Lower lobe of right lung (tissue), 2 donors: Measurements from ENCODE around the gene SENP8. TPM values are rescaled to one million over a fixed set of nuclear protein-coding genes. Genes with fewer than 3 reads are reported as not detected.

Experiments
- ATAC-seq, 2 donors: fragments of 200-7000 bp; cut with Tn5 transposase; one replicate each; pipeline ENCODE4 v1.9.1; 2020 to 2022; ENCODE audit warnings: mild to moderate bottlenecking in 2 of 2, moderate library complexity in 2 of 2
- DNase-seq: peaks from one replicate; pipeline ENCODE4 v3.0.0-alpha.2; 2020
- H3K27ac ChIP-seq: fragments of 200-600 bp; one replicate; pipeline ENCODE4 v1.8.0; 2022
- H3K27me3 ChIP-seq: fragments of 200-600 bp; one replicate; pipeline ENCODE4 v1.8.0; 2022; ENCODE audit warnings: low read depth
- H3K36me3 ChIP-seq: fragments of 200-600 bp; one replicate; pipeline ENCODE4 v1.8.0; 2022; ENCODE audit warnings: mild to moderate bottlenecking
- H3K4me1 ChIP-seq: fragments of 200-600 bp; one replicate; pipeline ENCODE4 v1.8.0; 2022
- H3K4me3 ChIP-seq: fragments of 200-600 bp; one replicate; pipeline ENCODE4 v1.8.0; 2022; ENCODE audit warnings: mild to moderate bottlenecking
- H3K9me3 ChIP-seq: fragments of 200-600 bp; one replicate; pipeline ENCODE4 v1.8.0; 2022
- CTCF ChIP-seq: fragments of 200-600 bp; IDR thresholded peaks from one replicate; pipeline ENCODE4 v1.8.0; 2022; ENCODE audit warnings: antibody characterized with exemption, mild to moderate bottlenecking
- intact Hi-C: fragments of 100-400 bp; cut with DNase I; formaldehyde crosslinking; loops from one replicate; pipeline ENCODE4 v1.11.0; 2022
- total RNA-seq: library from RNA; stranded (reverse); fragmentation: NEBNext Ultra II Directional; extraction: Animal tissue kit (Norgen Biotek cat#: 25700); gene quantifications from one replicate; pipeline ENCODE4 v1.2.1, GENCODE V29; 2021
- donor health status: DM: no; HTN: yes; CAD: no; lungs with severe emphysema.

The SENP8 gene
- total RNA-seq, 1 donor from 2014 or later, result 3.6 TPM

DNA sequence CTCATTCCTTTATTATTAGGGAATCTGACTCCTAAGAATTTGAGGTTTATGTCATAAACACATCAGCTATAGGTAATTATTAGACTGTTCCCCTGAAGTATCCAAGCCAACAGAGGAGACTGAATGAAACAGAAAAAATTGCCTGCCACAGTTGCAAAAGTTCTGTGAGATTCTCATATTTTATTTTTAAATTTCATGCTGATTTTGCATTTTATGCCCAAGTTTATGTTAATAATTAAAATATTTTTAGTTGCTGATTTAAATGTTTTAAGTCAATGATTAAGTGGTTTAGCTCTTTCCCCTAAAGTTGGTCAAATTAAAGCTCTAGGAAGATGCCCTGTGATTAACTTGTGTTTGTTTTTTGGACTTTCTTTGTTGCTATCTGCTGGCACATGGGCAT, 10.2 kb downstream of the SENP8 start:
- H3K4me1 ChIP-seq, result no peaks in the 10 kb centered on the region
- no peaks in the 10 kb centered on the region for H3K27me3 ChIP-seq
- H3K36me3 ChIP-seq, result no peaks in the 10 kb centered on the region
- DNase-seq (no peak), ATAC-seq (no peak)
- H3K27ac ChIP-seq, result no peak overlapping the region
- intact Hi-C loops, result no loop called here
- no peak overlapping the region for H3K4me3 ChIP-seq
- TF ChIP-seq CTCF, result no peak
- H3K9me3 ChIP-seq, result no peaks in the 10 kb centered on the region

DNA sequence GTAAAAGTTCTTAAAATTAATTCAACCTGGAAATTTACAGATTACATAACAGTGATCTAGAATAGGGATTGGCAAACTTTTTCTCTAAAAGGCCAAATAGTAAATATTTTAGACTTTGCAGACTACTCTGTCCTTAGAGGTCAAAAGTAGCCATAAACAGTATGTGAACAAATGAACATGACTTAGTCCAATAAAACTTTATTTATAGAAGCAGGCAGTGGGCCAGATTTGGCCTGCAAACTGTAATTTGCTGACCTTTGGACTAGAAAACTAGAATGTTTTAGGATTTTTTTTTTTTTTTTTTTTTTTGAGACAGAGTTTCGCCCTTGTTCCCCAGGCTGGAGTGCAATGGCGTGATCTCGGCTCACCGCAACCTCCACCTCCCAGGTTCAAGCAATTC, 12.1 kb downstream of the SENP8 start:
- no peaks in the 10 kb centered on the region for H3K4me1 ChIP-seq
- intact Hi-C loops, result no loop called here
- H3K27me3 ChIP-seq, result no peaks in the 10 kb centered on the region
- H3K27ac ChIP-seq, result no peak overlapping the region
- DNase-seq (no peak), ATAC-seq (no peak)
- no peaks in the 10 kb centered on the region for H3K36me3 ChIP-seq
- TF ChIP-seq CTCF, result no peak
- H3K9me3 ChIP-seq, result no peaks in the 10 kb centered on the region
- no peak overlapping the region for H3K4me3 ChIP-seq

DNA sequence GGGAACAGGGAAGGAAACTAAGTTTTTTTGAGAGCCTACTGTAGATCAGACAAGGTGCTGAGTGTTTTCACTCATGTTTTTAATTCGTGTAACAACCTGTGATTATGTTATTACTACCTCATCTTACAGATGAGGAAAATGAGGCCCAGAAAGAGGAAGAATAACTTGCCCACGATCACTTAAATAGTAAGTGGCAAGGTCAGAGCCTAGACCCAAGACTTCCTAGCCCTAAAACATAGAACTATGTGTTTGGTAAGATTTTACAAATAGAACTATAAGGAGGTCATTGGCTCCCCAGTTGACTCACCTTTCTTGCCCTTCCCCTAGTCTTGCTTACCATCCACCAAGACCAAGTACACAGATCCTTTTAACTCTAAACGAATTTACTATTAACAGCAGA, 13.7 kb downstream of the SENP8 start:
- no peak for DNase-seq
- no peak for ATAC-seq

DNA sequence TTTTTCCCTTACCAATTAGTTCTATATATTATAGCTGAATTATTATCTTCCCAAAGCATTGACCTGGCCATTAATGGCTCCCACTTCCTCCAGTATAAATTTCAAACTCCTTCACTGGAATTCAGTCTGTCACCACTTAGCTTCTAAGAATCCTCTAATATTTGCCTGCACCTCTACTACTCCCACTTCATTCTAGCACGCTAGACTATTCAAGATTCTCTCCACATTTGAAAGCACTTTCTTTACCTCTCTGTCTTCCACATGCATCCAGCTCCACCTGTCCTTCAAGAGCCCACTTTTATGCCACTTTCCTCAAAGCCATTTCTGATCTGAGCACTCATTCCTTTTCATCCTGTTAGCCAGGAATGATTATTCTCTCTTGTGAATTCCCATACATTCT, 15.0 kb downstream of the SENP8 start:
- ATAC-seq (peak in 1 of 2 donors; percentile 62), DNase-seq (no peak)
- intact Hi-C loops, result no loop called here
- Histone ChIP-seq H3K27ac (no peak overlapping the region), H3K27me3 (no peaks in the 10 kb centered on the region), H3K4me3 (no peak overlapping the region), H3K36me3 (no peaks in the 10 kb centered on the region), H3K9me3 (no peaks in the 10 kb centered on the region), H3K4me1 (peaks cover 4% of the 10 kb centered on the region)
- TF ChIP-seq CTCF, result no peak

More for the DNA sequence above, 13.7 kb downstream of the SENP8 start:
- intact Hi-C loops, result no loop called here
- no peaks in the 10 kb centered on the region for H3K9me3 ChIP-seq
- H3K4me1 ChIP-seq, result peaks cover 4% of the 10 kb centered on the region
- no peak overlapping the region for H3K27ac ChIP-seq
- no peak for TF ChIP-seq CTCF
- no peak overlapping the region for H3K4me3 ChIP-seq
- H3K27me3 ChIP-seq, result no peaks in the 10 kb centered on the region
- H3K36me3 ChIP-seq, result no peaks in the 10 kb centered on the region

DNA sequence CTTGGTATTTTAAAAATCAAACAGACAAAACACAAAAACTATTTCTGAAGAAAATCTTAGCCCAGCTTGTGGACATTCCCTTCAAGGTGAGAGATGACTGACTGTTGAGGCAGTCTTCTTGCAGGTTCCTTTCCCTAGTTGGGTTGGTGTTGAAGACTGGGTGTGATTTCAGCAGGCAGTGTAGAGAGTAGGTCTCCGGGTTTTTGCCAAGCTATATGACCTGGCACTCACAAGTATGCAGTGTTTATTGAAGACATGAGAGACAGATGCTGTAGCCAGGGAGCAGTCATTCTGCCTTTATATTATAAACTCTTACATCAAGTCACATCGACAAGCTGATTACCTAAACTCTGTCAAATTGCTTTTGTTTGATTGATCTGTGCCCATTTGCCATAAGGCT, 17.5 kb downstream of the SENP8 start:
- peaks cover 4% of the 10 kb centered on the region for H3K4me1 ChIP-seq
- no peak overlapping the region for H3K4me3 ChIP-seq
- H3K27ac ChIP-seq, result no peak overlapping the region
- H3K9me3 ChIP-seq, result no peaks in the 10 kb centered on the region
- intact Hi-C loops, result no loop called here
- no peak for TF ChIP-seq CTCF
- H3K27me3 ChIP-seq, result no peaks in the 10 kb centered on the region
- ATAC-seq, result no peak
- no peak for DNase-seq
- H3K36me3 ChIP-seq, result peaks cover 3% of the 10 kb centered on the region
